Stimulated activated memory B cell treated with anti-CD40 and anti-IgM and Interleukin-4, amounts not matched to agents 10 μg/mL and 1 μg/mL and 100 μg/mL, for 72 hours (primary cell): ENCODE data around the gene ARF1.
A peak's percentile ranks its signal among the peaks of the same experiment; 100 is the strongest.

ENCODE experiments used
- ATAC-seq: fragments of 150-1000 bp; cut with Tn5 transposase; 2 replicates; pipeline ENCODE4 v1.10.0; 2021
- H3K27ac Mint-ChIP-seq: one replicate; pipeline ENCODE4 v1.8.0; 2022; ENCODE audit warnings: mild to moderate bottlenecking, mixed read lengths
- H3K27me3 Mint-ChIP-seq: one replicate; pipeline ENCODE4 v1.8.0; 2022; ENCODE audit warnings: mixed read lengths
- H3K36me3 Mint-ChIP-seq: one replicate; pipeline ENCODE4 v1.8.0; 2022; ENCODE audit warnings: mixed read lengths
- H3K4me1 Mint-ChIP-seq: one replicate; pipeline ENCODE4 v1.8.0; 2022; ENCODE audit warnings: mixed read lengths
- H3K4me3 Mint-ChIP-seq: one replicate; pipeline ENCODE4 v1.8.0; 2022; ENCODE audit warnings: mild to moderate bottlenecking, moderate library complexity, mixed read lengths
- H3K9me3 Mint-ChIP-seq: one replicate; pipeline ENCODE4 v1.8.0; 2022; ENCODE audit warnings: mixed read lengths

Gene ARF1

GRCh38 chr1:228062812-228063211, 19.7 kb upstream of the ARF1 start:
- Mint-ChIP-seq H3K4me3 (no peak overlapping the region), H3K4me1 (peaks cover 11% of the 10 kb centered on the region), H3K9me3 (no peaks in the 10 kb centered on the region), H3K36me3 (no peaks in the 10 kb centered on the region), H3K27me3 (peaks cover 83% of the 10 kb centered on the region), H3K27ac (no peak overlapping the region)
- ATAC-seq, result no peak

DNA sequence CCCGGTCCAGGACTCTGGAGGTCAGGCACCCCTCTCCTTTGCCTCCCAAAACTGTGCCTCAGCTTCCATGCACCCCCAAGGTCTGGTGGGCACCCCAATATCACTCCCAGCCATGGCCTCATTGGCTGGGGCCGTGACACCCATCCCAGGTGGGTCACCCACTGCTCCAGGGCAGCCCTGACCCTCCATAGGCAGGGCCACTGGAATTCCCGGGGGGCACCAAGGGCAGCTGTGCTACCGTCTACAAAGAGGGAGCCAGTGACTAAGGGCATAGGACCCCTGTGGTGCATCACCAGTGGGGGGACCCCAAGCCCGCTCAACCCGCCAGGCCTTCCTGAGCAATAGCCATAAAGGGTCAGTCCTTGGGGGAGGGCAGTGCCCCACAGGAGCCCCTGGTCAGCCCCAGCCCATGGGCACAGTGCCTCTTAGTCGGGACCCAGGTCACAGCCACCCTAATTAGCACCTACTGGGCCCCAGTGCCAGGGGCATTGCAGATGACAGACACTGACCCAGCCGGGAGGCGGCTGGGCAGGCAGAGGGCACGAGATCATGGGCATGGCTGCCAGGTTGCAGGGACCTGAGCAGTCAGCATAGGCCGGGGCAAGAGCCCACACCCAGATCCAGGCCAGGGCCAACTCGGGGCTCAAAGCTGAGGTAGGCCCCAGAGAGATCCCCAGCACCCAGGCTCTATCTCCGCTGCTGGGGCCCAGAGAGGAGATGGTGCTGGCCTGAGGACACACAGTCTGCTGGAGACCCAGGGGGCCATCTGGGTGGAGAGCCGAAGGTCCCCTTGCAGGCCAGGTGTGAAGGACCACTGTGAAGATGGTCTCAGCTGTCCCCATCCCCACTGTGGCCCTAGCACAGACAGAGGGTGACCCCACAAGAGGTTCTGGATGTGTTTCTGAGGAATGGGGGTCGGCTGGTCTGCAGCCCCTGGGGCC, 19.0 kb upstream of the ARF1 start:
- no peak overlapping the region for H3K4me3 Mint-ChIP-seq
- H3K4me1 Mint-ChIP-seq, result peaks cover 11% of the 10 kb centered on the region
- no peak overlapping the region for H3K27ac Mint-ChIP-seq
- H3K27me3 Mint-ChIP-seq, result peaks cover 83% of the 10 kb centered on the region
- H3K36me3 Mint-ChIP-seq, result no peaks in the 10 kb centered on the region
- ATAC-seq, result no peak
- no peaks in the 10 kb centered on the region for H3K9me3 Mint-ChIP-seq

DNA sequence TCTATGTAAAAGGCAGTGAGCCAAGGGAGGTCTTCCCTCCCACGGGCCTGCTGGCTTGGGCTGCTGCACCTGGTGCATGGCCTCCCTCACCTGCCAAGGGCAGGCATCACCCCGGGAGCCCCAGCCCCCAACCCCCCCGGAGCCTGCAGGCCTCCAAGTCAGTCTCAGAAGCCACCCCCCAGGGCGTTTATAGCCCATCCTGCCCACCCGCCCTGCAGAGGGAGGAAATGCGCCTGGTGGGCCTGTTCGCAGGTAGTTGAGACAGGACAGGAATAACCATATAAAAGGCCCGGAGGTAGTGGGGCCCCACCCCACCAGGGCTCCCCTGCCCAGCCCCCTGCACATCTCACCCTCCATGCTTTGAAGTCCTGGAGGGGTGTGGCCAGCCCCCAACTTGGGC, 18.2 kb upstream of the ARF1 start:
- Mint-ChIP-seq H3K36me3 (no peaks in the 10 kb centered on the region), H3K27me3 (peaks cover 82% of the 10 kb centered on the region), H3K27ac (no peak overlapping the region), H3K9me3 (no peaks in the 10 kb centered on the region), H3K4me1 (peaks cover 11% of the 10 kb centered on the region), H3K4me3 (no peak overlapping the region)
- no peak for ATAC-seq

DNA sequence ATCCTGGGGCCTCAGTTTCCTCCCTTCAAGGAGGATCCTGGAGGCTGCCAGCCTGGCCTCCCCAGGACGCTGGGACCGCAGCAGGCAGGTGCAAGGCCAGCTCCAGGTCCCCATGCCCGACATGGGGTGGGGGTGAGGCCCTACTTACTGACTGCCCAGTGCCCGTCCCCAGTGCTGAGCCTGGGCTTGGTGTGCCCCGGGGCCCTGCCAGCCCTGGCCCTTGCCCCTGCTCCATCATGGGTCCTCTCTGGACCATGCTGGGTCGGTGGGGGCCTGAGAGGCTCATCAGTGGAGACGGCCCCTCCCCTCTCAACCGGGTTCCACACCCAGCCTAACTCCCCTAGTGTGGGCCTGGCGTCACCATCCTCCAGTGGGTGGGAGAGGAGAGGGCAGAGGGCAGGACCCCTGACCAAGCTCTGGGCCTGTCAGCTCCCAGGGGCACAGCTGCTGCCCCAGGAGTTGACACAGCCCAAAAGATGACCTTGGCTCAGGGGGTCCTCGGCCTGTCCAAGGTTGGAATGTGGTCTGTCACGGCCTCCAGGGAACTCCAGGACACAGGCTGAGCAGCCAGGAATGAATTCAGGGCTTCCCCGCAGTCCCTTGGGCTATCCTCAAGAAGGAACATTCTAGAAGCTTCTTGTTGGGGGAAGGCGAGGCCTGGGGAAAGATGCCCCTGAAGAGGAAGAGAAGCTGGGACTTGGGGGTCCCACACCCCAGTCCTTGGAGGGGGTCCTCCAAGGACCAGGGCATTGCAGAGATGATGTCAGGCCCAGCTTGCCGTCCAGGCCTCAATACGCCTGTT, 17.6 kb upstream of the ARF1 start:
- no peak for ATAC-seq
- Mint-ChIP-seq H3K27ac (no peak overlapping the region), H3K4me3 (no peak overlapping the region), H3K36me3 (no peaks in the 10 kb centered on the region), H3K27me3 (peaks cover 82% of the 10 kb centered on the region), H3K4me1 (peaks cover 11% of the 10 kb centered on the region), H3K9me3 (no peaks in the 10 kb centered on the region)

- Mint-ChIP-seq H3K4me1 (peaks cover 7% of the 10 kb centered on the region), H3K36me3 (no peaks in the 10 kb centered on the region), H3K9me3 (no peaks in the 10 kb centered on the region), H3K27ac (no peak overlapping the region), H3K4me3 (no peak overlapping the region), H3K27me3 (peaks cover 75% of the 10 kb centered on the region)
- no peak for ATAC-seq
Observed at GRCh38 chr1:228065543-228066347, 16.8 kb upstream of the ARF1 start.

GRCh38 chr1:228066416-228066815, 16.1 kb upstream of the ARF1 start:
- H3K27me3 Mint-ChIP-seq, result peaks cover 69% of the 10 kb centered on the region
- no peak overlapping the region for H3K4me3 Mint-ChIP-seq
- no peak overlapping the region for H3K27ac Mint-ChIP-seq
- no peaks in the 10 kb centered on the region for H3K9me3 Mint-ChIP-seq
- no peaks in the 10 kb centered on the region for H3K36me3 Mint-ChIP-seq
- no peaks in the 10 kb centered on the region for H3K4me1 Mint-ChIP-seq
- no peak for ATAC-seq

GRCh38 chr1:228066891-228067654, 15.4 kb upstream of the ARF1 start:
- Mint-ChIP-seq H3K4me1 (peaks cover 4% of the 10 kb centered on the region), H3K36me3 (no peaks in the 10 kb centered on the region), H3K27ac (no peak overlapping the region), H3K9me3 (no peaks in the 10 kb centered on the region), H3K27me3 (peaks cover 62% of the 10 kb centered on the region), H3K4me3 (no peak overlapping the region)
- no peak for ATAC-seq

DNA sequence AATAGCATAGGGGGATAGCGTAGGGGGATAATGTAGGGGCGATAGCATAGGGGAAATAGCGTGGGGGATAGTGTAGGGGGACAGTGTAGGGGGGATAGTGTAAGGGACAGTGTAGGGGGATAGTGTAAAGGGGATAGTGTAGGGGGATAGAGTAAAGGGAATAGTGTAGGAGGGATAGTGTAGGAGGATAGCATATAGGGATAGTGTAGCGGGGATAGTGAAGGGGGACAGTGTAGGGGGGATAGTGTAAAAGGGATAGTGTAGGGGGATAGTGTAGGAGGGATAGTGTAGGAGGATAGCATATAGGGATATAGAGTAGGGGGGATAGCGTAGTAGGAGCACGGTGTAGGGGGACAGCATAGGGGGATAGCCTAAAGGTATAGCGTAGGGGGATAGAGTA, 14.1 kb upstream of the ARF1 start:
- H3K4me1 Mint-ChIP-seq, result peaks cover 14% of the 10 kb centered on the region
- no peak overlapping the region for H3K4me3 Mint-ChIP-seq
- no peaks in the 10 kb centered on the region for H3K36me3 Mint-ChIP-seq
- ATAC-seq, result no peak
- H3K27ac Mint-ChIP-seq, result no peak overlapping the region
- peaks cover 49% of the 10 kb centered on the region for H3K27me3 Mint-ChIP-seq
- H3K9me3 Mint-ChIP-seq, result no peaks in the 10 kb centered on the region

GRCh38 chr1:228070173-228070572, 12.3 kb upstream of the ARF1 start:
- ATAC-seq, result no peak
- peaks cover 36% of the 10 kb centered on the region for H3K27me3 Mint-ChIP-seq
- H3K27ac Mint-ChIP-seq, result no peak overlapping the region
- no peaks in the 10 kb centered on the region for H3K9me3 Mint-ChIP-seq
- peaks cover 21% of the 10 kb centered on the region for H3K4me1 Mint-ChIP-seq
- no peaks in the 10 kb centered on the region for H3K36me3 Mint-ChIP-seq
- no peak overlapping the region for H3K4me3 Mint-ChIP-seq

DNA sequence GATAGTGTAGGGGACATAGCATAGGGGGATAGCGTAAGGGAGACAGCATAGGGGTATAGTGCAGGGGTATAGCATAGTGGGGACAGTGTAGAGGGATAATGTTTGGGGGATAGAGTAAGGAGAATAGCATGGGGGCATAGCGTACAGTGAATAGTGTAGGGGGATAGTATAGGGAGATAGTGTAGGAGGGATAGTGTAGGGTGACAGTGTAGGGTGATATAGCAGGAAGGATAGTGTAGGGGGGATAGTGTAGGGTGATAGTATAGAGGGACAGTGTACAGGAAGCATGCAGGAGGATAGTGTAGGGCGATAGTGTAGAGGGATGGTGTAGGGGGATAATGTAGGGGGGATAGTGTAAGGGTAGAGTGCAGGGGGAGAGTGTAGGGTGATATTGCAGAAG, 11.7 kb upstream of the ARF1 start:
- H3K4me3 Mint-ChIP-seq, result no peak overlapping the region
- no peaks in the 10 kb centered on the region for H3K9me3 Mint-ChIP-seq
- ATAC-seq, result no peak
- no peak overlapping the region for H3K27ac Mint-ChIP-seq
- no peaks in the 10 kb centered on the region for H3K36me3 Mint-ChIP-seq
- peaks cover 29% of the 10 kb centered on the region for H3K27me3 Mint-ChIP-seq
- H3K4me1 Mint-ChIP-seq, result peaks cover 21% of the 10 kb centered on the region

DNA sequence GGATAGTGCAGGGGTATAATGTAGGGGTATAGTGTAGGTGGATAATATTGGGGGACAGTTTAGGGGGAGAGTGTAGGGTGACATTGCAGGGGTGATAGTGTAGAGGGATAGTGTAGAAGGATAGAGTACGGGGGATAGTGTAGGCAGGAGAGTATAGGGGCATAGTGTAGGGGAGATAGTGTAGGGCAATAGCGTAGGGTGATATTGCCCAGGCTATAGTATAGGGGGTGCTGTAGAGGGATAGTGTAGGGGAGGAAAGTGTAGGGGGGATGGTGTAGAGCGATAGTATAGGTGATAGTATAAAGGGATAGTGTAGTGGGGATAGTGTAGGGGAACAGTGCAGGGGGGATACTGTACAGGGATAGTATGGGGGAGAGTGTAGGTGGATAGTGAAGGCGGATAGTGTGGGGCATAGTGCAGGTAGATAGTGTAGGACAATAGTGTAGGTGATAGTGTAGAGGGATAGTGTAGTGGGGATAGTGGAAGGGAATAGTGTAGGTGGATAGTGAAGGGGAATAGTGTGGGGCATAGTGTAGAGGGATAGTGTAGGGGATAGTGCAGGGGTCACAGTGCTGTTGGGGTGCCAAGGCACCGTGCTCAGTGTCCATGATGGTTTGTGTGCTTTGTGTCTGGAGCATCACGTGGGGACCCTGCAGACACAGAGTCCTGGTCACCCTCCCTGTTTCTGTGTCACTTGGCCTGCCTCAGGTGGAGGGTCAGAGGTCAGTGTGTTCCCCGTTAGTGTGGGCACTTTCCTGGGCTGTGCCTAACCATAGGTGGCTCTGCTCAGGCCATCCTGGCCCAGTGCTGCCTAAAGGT, 10.5 kb upstream of the ARF1 start:
- ATAC-seq, result peak; percentile 10
- Mint-ChIP-seq H3K27me3 (peaks cover 17% of the 10 kb centered on the region), H3K4me3 (no peak overlapping the region), H3K4me1 (peaks cover 22% of the 10 kb centered on the region), H3K27ac (no peak overlapping the region), H3K36me3 (no peaks in the 10 kb centered on the region), H3K9me3 (no peaks in the 10 kb centered on the region)

DNA sequence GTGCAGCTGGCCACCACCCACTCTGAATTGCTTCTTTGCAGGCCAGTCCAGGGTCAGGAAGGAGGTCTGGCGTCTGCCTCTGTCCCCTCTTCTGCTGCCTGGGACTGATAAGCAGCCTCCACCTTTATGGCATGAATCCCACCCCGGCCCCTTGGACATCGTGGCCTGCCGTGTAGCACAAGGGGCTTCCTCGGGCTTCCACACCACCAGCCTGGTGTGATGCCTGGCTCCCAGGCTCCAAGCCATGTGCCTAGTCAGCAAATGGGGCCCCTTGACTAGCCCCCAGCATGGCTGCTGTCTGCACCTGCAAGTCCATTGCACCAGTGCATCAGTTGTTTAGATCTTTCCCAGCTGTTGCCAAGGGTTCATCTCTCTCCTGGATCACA, 9.9 kb upstream of the ARF1 start:
- H3K4me1 Mint-ChIP-seq, result peaks cover 28% of the 10 kb centered on the region
- H3K27ac Mint-ChIP-seq, result no peak overlapping the region
- no peak overlapping the region for H3K4me3 Mint-ChIP-seq
- peak; percentile 14 for ATAC-seq
- no peaks in the 10 kb centered on the region for H3K9me3 Mint-ChIP-seq
- H3K27me3 Mint-ChIP-seq, result peaks cover 11% of the 10 kb centered on the region
- H3K36me3 Mint-ChIP-seq, result no peaks in the 10 kb centered on the region

- peak; percentile 17 for ATAC-seq
- peaks cover 32% of the 10 kb centered on the region for H3K4me1 Mint-ChIP-seq
Observed at GRCh38 chr1:228073061-228073856, 9.2 kb upstream of the ARF1 start.

More at GRCh38 chr1:228073061-228073856, 9.2 kb upstream of the ARF1 start:
- no peak overlapping the region for H3K27ac Mint-ChIP-seq
- H3K27me3 Mint-ChIP-seq, result peaks cover 5% of the 10 kb centered on the region
- H3K4me3 Mint-ChIP-seq, result no peak overlapping the region
- H3K36me3 Mint-ChIP-seq, result no peaks in the 10 kb centered on the region
- no peaks in the 10 kb centered on the region for H3K9me3 Mint-ChIP-seq
